GM12865 (cell line): ENCODE results near the gene SUPT6H.
"Not testable (repeated sequence)": the region's sequence is repeated elsewhere in the genome, so short reads cannot be mapped to it uniquely, and the experiment has no call there.

Experiments
- DNase-seq: peaks from one replicate; pipeline ENCODE4 v3.0.0; 2010; ENCODE audit warnings: low read depth
- H3K4me3 ChIP-seq: 2 replicates; pipeline ENCODE4 v1.5.1; 2011; ENCODE audit warnings: mild to moderate bottlenecking, low read depth, low read length, control low read depth
- CTCF ChIP-seq: IDR thresholded peaks from 2 replicates; pipeline ENCODE4 v1.5.1; 2011; ENCODE audit warnings: low read length, control low read depth, low read depth, inconsistent platforms; ENCODE audit not compliant: insufficient read depth; ENCODE audit errors: missing control alignments

Gene SUPT6H

GRCh38 chr17:28733346-28733745 lies 71.3 kb downstream of the SUPT6H start:
- no peak overlapping the region for H3K4me3 ChIP-seq
- no peak for DNase-seq
- no peak for TF ChIP-seq CTCF

- DNase-seq: no peak
- no peak for TF ChIP-seq CTCF
- no peak overlapping the region for H3K4me3 ChIP-seq
Measured at GRCh38 chr17:28734712-28735241, 72.8 kb downstream of the SUPT6H start.

- no peak for TF ChIP-seq CTCF
- no peak overlapping the region for H3K4me3 ChIP-seq
- no peak for DNase-seq
Measured at GRCh38 chr17:28735242-28735722, 73.3 kb downstream of the SUPT6H start.

GRCh38 chr17:28735913-28736769 lies 74.1 kb downstream of the SUPT6H start:
- not testable (repeated sequence) for DNase-seq

GRCh38 chr17:28737316-28737715 lies 75.3 kb downstream of the SUPT6H start:
- no peak for TF ChIP-seq CTCF
- no peak for DNase-seq
- H3K4me3 ChIP-seq: peak overlapping the region; percentile 54

More at GRCh38 chr17:28735913-28736769, 74.1 kb downstream of the SUPT6H start:
- H3K4me3 ChIP-seq: not testable (repeated sequence)

- no peak for TF ChIP-seq CTCF
- DNase-seq: peak; percentile 96
- peak overlapping the region; percentile 54 for H3K4me3 ChIP-seq
Measured at GRCh38 chr17:28737770-28738679, 76.0 kb downstream of the SUPT6H start.
